GM12874 (cell line): Measurements from ENCODE around the gene COG7.

Experiments used
- TF ChIP-seq, protein P1 (sequence below): IDR thresholded peaks from 2 replicates; pipeline ENCODE4 v1.5.1; 2011; ENCODE audit warnings: low read depth, mild to moderate bottlenecking, control low read depth, low read length, moderate library complexity; ENCODE audit not compliant: insufficient read depth

COG7 gene

DNA sequence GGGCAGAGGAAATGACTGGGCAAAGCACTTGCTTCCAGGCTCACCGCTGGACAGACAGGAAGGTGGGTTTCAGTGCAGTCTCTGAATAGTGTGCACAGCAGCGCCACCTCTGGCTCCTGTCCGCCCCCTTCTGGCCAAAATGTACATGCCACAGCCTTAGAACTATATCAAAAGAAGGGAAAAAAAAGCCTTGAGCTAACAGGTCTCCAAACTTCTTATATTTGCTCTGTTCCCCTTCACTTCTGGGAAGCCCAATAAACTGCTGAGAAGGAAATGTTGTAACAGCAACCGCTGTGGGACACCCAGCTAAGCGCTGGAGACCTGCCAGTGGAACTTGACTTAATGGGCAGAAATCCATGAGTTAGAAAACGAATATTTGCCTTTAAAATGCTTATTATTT lies 17.5 kb downstream of the COG7 start:
- TF ChIP-seq, protein P1, sequence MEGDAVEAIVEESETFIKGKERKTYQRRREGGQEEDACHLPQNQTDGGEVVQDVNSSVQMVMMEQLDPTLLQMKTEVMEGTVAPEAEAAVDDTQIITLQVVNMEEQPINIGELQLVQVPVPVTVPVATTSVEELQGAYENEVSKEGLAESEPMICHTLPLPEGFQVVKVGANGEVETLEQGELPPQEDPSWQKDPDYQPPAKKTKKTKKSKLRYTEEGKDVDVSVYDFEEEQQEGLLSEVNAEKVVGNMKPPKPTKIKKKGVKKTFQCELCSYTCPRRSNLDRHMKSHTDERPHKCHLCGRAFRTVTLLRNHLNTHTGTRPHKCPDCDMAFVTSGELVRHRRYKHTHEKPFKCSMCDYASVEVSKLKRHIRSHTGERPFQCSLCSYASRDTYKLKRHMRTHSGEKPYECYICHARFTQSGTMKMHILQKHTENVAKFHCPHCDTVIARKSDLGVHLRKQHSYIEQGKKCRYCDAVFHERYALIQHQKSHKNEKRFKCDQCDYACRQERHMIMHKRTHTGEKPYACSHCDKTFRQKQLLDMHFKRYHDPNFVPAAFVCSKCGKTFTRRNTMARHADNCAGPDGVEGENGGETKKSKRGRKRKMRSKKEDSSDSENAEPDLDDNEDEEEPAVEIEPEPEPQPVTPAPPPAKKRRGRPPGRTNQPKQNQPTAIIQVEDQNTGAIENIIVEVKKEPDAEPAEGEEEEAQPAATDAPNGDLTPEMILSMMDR = peak; percentile 89

DNA sequence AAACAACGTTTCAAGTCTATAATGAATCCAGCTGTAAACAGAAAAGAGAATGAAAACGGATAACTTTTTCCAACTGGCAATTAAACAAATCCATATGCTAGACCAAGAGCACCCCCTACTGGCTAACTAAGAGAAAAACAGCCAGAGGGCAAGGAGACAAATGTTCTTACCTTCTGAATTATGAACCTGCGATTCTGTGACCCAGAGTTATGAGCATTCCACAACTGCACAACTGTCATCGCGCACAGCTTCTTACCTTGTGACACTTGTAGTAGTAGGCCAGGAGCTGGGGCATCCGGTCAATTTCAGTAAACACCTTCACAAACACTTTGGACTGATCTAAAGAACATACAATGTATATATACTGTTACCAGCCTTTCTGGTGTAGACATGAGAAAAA lies 18.6 kb downstream of the COG7 start:
- TF ChIP-seq, protein P1 = peak; percentile 61

DNA sequence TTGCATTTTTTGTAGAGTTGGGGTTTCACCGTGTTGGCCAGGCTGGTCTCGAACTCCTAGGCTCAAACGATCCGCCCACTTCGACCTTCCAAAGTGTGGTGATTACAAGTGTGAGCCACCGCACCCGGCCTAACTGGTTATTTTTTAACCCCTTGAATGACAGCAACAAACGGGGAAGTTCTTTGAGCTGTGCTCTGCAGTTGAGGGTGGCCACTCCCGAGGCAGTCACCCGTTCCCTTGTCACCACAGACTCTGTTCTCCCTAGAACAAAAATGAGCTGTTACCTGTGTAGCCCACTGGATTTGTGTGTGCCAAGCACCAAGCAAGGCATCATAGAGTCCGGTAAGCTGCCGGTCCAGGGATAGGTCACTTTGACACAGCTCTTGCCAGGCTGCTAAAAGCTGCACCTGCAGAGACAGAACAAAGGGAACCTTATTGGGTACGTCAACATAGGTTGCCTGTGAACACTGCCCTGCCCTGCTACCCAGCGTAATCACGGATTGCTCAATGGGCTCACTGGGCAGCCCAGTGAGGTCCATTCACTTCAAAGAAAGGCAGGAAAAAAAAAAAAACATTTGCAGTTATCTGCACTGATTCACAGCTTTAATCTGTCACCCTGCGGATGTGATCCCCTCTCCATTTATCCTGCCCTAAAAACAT lies 19.6 kb downstream of the COG7 start:
- TF ChIP-seq, protein P1 = no peak

DNA sequence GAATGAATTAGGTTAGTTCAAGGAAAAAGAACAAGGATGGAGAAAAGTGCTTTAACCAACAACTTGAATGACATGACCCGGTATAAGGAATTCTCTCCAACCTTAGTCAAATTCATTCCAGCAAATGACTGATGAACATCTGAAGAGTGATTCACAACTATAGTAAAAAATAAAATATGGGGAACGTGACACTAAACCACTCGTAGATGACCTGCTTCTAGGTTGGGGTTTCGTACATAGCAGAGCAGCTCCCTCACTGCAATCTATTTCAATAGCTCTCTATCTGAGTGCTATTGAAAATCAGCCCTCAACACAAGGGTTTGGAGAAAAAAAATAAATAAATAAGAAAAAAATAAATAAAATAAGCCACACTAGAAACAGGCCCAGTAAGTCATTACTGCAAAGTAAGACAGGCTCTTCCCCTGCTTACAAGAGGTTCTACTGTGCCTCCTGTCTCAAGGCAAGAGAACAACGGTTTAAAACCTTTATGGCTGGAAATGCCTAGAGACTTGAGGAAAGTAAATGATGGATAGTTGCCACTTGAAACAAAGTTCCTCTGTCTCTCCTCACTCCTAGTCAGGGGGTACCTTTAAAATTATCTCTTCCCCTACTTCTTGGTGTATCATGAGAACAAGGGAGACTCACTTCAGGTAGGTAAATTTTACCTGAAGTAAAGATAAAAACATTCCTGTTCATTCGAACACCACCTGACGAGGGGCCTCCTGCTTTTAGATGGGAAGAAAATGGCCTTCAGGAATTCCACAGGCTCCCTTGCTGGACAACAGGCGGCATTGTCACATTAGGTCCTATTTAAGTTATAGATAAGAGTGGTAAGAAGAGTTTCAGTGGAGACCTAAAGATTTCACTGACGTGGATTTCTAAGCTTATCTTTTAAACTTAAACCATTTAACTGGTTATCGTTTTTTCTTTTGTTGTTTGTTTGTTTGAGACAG lies 20.5 kb downstream of the COG7 start:
- TF ChIP-seq, protein P1 = no peak

DNA sequence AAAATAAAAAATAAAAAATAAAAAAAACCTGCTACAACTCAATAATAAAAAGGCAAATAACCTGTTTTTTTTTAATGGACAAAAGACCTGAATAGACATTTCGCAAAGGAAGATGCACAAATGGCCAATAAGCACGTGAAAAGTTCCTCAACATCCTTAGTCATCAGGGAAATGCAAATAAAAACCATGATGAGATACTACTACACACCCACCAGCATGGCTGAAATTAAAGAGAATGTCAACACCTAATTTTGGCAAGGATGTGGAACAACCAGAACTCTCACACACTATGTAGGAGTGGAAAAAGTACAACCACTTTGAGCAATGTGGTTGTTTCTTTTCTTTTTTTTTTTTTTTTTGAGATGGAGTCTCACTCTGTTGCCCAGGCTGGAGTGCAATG lies 24.6 kb downstream of the COG7 start:
- TF ChIP-seq, protein P1 = no peak

DNA sequence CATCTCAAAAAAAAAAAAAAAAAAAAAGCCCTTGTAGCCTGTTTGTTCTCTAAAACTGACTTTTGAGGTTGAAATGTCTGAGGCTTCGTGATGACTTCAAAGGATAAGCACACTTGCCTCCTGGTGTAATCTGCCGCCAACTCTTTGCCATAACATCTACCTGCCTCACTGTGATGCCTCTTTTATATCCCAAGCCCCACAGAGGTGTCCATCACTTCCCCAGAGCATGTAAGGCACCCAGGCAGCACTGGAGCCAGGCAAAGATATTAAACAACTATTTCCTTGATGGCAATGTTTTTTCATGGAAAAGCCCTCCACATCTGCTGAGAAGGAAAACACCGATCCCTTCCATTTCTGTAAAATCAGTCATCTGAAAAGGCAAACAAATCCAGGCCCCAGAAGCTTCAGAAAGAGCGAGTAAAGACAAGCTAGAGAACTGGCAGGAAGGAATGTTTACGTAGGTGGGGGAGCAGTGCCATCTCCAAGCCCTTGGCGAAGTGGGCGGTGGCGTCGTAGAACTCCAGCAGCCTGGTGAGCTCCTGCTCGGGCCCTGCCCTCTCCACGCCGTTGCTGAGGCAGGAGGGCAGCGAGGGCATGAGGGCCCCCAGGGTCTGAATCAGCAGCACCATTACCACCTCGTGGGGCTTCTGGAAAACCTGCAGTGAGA lies 28.6 kb downstream of the COG7 start:
- TF ChIP-seq, protein P1 = no peak

DNA sequence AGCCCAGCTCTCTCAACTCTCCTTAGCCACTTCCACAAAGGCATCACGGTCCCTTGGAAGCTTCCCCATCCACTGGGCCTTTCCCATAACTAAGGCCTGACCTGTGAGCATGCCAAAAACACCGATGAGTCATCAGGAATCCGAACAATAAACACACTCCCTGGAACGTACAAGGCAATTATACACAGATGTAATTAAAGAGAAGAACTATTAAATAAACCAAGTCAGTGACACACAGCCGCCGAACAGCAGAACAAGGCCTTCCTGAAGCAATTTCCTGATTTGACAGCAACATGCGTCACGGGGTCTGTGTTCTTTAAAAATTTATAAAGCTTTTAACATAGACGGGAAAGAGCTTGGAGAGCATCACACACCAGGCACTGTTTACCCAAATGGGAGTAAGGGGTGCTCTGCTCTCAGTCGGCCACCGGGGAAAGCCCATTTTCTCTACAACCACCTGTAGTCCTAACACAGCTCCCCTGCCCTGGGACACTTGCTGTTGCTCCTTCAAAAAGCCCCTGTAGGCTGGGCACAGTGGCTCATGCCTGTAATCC lies 29.4 kb downstream of the COG7 start:
- TF ChIP-seq, protein P1 = no peak
